Measurements from ENCODE around the gene DIPK1A. TPM values are rescaled to one million over a fixed set of nuclear protein-coding genes. Genes with fewer than 3 reads are reported as not detected.

Gene DIPK1A
- total RNA-seq, 1 donor from 2014 or later: 7.9 TPM

DNA sequence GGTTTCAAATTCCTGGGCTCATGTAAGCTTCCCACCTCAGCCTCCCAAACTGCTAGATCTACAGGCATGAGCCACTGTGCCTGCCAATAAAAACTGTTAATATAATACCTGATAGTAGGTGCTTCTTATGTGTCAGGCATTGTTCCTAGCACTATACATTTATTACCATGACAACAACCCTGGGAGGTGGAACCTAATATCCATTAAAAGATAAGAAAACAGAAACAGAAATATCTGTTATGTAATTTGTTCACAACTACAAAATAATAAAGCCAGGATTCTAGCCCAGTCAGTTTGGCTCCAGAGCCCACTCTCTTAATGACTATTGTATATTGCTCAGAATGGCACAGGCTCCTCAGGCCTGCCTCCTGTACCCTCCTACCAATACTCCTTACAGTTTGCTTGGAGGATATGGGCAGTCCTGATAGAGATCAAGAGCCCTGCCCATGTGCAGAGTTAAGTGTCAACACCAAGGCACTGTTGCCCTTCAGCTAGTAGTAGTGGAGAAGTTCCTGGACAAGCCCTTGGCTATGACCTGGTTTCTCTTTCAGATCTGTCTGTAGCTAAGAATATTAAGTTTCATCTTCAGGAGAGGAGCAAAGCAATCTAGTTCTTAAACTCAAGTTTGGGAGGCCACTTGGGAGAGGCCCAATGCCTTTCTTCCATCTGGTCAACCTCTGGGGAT is 107.0 kb downstream of the DIPK1A start:
- TF ChIP-seq POLR2AphosphoS5 (IDR thresholded peaks at IDR 0.05; ENCODE audit: insufficient read depth in 1 of 2, low read depth in 1 of 2) (no peak), POLR2A (IDR thresholded peaks at IDR 0.05) (no peak)
- TF ChIP-seq, protein P1, sequence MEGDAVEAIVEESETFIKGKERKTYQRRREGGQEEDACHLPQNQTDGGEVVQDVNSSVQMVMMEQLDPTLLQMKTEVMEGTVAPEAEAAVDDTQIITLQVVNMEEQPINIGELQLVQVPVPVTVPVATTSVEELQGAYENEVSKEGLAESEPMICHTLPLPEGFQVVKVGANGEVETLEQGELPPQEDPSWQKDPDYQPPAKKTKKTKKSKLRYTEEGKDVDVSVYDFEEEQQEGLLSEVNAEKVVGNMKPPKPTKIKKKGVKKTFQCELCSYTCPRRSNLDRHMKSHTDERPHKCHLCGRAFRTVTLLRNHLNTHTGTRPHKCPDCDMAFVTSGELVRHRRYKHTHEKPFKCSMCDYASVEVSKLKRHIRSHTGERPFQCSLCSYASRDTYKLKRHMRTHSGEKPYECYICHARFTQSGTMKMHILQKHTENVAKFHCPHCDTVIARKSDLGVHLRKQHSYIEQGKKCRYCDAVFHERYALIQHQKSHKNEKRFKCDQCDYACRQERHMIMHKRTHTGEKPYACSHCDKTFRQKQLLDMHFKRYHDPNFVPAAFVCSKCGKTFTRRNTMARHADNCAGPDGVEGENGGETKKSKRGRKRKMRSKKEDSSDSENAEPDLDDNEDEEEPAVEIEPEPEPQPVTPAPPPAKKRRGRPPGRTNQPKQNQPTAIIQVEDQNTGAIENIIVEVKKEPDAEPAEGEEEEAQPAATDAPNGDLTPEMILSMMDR (IDR thresholded peaks at IDR 0.05): no peak
- H3K4me1 ChIP-seq: no peaks in the 10 kb centered on the region
- no peaks in the 10 kb centered on the region for H3K27me3 ChIP-seq
- DNase-seq (ENCODE audit: extremely low spot score in 2 of 2): no peak
- H3K4me3 ChIP-seq: no peak overlapping the region
- H3K36me3 ChIP-seq: no peaks in the 10 kb centered on the region
- intact Hi-C loops (cut with DNase I): no loop called here
- no peaks in the 10 kb centered on the region for H3K9me3 ChIP-seq
- H3K27ac ChIP-seq: no peak overlapping the region

DNA sequence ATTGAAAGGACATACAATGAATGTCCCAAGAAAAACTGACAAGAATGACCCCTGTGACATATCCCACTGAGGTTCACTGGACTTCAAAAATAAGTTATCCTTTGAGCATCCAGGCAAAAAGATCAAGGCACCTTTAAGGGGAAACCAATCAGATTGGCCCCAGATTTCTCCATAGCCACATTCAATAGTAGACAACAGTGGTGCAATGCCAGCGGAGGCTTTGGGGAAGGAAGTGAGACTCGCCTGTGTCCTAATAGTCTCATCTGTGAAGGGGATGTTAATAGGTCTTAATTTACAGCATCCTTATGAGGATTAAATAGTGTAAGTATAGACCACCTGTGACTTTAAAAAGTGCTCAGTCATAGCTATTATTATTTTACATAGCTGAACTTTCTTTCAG is 108.0 kb downstream of the DIPK1A start:
- TF ChIP-seq POLR2A (IDR thresholded peaks at IDR 0.05): no peak
- TF ChIP-seq, protein P1 (IDR thresholded peaks at IDR 0.05): no peak
- TF ChIP-seq POLR2AphosphoS5 (IDR thresholded peaks at IDR 0.05; ENCODE audit: insufficient read depth in 1 of 2, low read depth in 1 of 2): no peak
- Histone ChIP-seq H3K9me3 (no peaks in the 10 kb centered on the region), H3K27me3 (no peaks in the 10 kb centered on the region), H3K36me3 (no peaks in the 10 kb centered on the region), H3K4me1 (no peaks in the 10 kb centered on the region), H3K4me3 (no peak overlapping the region), H3K27ac (no peak overlapping the region)
- intact Hi-C loops (cut with DNase I): no loop called here
- DNase-seq (ENCODE audit: extremely low spot score in 2 of 2): no peak

DNA sequence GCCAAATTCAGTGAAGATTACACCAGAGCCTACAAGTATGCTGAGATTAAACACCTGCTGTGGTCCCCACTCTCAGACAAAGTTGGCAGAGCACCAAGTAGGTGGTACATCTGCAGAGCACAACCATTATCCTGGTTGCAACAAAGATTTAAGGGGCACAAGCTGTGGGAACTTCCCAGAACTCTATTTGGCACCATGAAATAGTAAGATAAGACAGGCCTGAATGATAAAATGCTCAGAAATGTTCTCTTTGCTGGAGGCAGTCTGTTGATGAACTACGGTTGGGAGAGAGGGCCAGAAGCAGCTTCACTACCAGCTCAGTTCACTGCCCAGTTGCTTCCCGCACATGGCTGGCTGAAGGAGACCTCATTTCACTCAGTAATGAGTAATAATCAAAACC is 109.5 kb downstream of the DIPK1A start:
- intact Hi-C loops (cut with DNase I): no loop called here
- Histone ChIP-seq H3K4me1 (no peaks in the 10 kb centered on the region), H3K27me3 (no peaks in the 10 kb centered on the region), H3K9me3 (no peaks in the 10 kb centered on the region), H3K4me3 (no peak overlapping the region), H3K36me3 (no peaks in the 10 kb centered on the region), H3K27ac (no peak overlapping the region)
- TF ChIP-seq POLR2A (IDR thresholded peaks at IDR 0.05) (no peak), POLR2AphosphoS5 (IDR thresholded peaks at IDR 0.05; ENCODE audit: insufficient read depth in 1 of 2, low read depth in 1 of 2) (no peak)
- TF ChIP-seq, protein P1 (IDR thresholded peaks at IDR 0.05): no peak
- no peak for DNase-seq (ENCODE audit: extremely low spot score in 2 of 2)

DNA sequence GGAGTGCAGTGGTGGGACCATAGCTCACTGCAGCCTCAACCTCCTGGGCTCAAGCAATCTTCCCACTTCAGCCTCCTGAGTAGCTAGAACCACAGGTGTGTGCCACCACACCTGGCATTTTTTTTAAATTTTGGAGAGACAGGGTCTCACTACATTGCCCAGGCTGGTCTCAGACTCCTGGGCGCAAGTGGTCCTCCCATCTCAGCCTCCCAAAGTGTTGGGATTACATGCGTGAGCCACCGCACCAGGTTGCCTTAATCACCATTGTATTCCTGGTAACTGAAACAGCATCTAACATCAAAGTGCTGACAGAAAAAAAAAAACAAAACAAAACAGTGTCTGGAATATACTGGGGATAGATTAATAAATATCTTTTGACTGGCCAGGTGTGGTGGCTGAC is 111.2 kb downstream of the DIPK1A start:
- H3K36me3 ChIP-seq: no peaks in the 10 kb centered on the region
- DNase-seq (ENCODE audit: extremely low spot score in 2 of 2): no peak
- H3K4me1 ChIP-seq: no peaks in the 10 kb centered on the region
- TF ChIP-seq, protein P1 (IDR thresholded peaks at IDR 0.05): no peak
- no peak for TF ChIP-seq POLR2A (IDR thresholded peaks at IDR 0.05)
- no peak for TF ChIP-seq POLR2AphosphoS5 (IDR thresholded peaks at IDR 0.05; ENCODE audit: insufficient read depth in 1 of 2, low read depth in 1 of 2)
- no peaks in the 10 kb centered on the region for H3K9me3 ChIP-seq
- no peaks in the 10 kb centered on the region for H3K27me3 ChIP-seq
- no peak overlapping the region for H3K4me3 ChIP-seq
- intact Hi-C loops (cut with DNase I): no loop called here
- H3K27ac ChIP-seq: no peak overlapping the region

DNA sequence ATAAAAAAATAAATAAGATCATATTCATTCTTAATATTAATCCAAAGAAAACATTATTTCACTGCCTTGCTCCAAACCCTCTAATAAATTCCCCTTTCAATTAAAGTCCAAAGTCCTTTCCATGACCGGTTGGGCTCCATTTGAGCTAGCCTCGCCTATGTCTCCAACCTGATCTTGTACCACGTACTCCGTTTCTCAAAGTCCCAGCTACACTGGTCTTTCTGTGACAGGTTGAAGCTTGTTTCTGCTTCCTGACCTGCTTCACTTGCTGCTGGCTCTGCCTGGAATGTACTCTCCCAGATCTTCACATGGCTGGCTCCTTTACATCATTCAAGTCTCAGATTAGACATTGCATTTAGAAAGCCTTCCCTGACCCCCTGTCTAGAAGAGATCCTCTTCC is 113.1 kb downstream of the DIPK1A start:
- Histone ChIP-seq H3K27me3 (no peaks in the 10 kb centered on the region), H3K9me3 (no peaks in the 10 kb centered on the region), H3K4me1 (no peaks in the 10 kb centered on the region), H3K36me3 (peaks cover 0 to 12% of the 10 kb centered on the region in 2 donors), H3K27ac (no peak overlapping the region), H3K4me3 (no peak overlapping the region)
- TF ChIP-seq POLR2A (IDR thresholded peaks at IDR 0.05): no peak
- TF ChIP-seq, protein P1 (IDR thresholded peaks at IDR 0.05): no peak
- no peak for TF ChIP-seq POLR2AphosphoS5 (IDR thresholded peaks at IDR 0.05; ENCODE audit: insufficient read depth in 1 of 2, low read depth in 1 of 2)
- no peak for DNase-seq (ENCODE audit: extremely low spot score in 2 of 2)
- intact Hi-C loops (cut with DNase I): no loop called here
